Thyroid gland (tissue), 4 donors: ENCODE results near the gene PBXIP1. TPM values are rescaled to one million over a fixed set of nuclear protein-coding genes. Genes with fewer than 3 reads are reported as not detected.

Experiments used
- DNase-seq, 2 donors: peaks; one replicate each; pipeline ENCODE4 v3.0.0-alpha.2; 2019
- H3K27ac ChIP-seq, 3 donors: fragments of 200-600 bp; sonication (generic); 1 replicate in 2 of 3; 2 replicates in 1 of 3; pipeline ENCODE4 v1.5.1; 2016 to 2019; ENCODE audit warnings: mild to moderate bottlenecking in 1 of 3, moderate library complexity in 1 of 3
- H3K27me3 ChIP-seq: fragments of 200-600 bp; sonication (generic); one replicate; pipeline ENCODE4 v1.5.1; 2019
- H3K36me3 ChIP-seq, 2 donors: fragments of 200-600 bp; sonication (generic); one replicate each; pipeline ENCODE4 v1.5.1; 2016 to 2019
- H3K4me1 ChIP-seq, 2 donors: fragments of 200-600 bp; sonication (generic); one replicate each; pipeline ENCODE4 v1.5.1; 2017 to 2019
- H3K4me3 ChIP-seq, 3 donors: fragments of 200-600 bp; sonication (generic); replicated peaks in 1 of 3; 1 replicate in 2 of 3; 2 replicates in 1 of 3; pipeline ENCODE4 v1.5.1; 2016; ENCODE audit warnings: mild to moderate bottlenecking in 1 of 3
- H3K9me3 ChIP-seq: fragments of 200-600 bp; sonication (generic); one replicate; pipeline ENCODE4 v1.5.1; 2017
- CTCF ChIP-seq, 6 experiments: fragments of 200-600 bp in 3 of 6; fragments of 450-650 bp in 3 of 6; sonication (generic) in 3 of 6; IDR thresholded peaks; one replicate each; pipeline ENCODE4 v1.5.1; 2016 to 2019; ENCODE audit warnings: antibody characterized with exemption in 6 of 6, mild to moderate bottlenecking in 2 of 6, inconsistent platforms in 1 of 6, moderate library complexity in 1 of 6
- POLR2A ChIP-seq, 2 donors: fragments of 450-650 bp; IDR thresholded peaks; one replicate each; pipeline ENCODE4 v1.6.1; 2017; ENCODE audit warnings: antibody characterized with exemption in 2 of 2, mild to moderate bottlenecking in 2 of 2, moderate library complexity in 1 of 2
- WGBS, 2 donors: methylation state at CpG; one replicate each; pipeline ENCODE4 v1.1.5; 2017; 5-methylcytosine and 5-hydroxymethylcytosine counted together
- intact Hi-C: fragments of 100-400 bp; cut with DNase I; formaldehyde crosslinking; loops from one replicate; pipeline ENCODE4 v1.15.1; 2023
- total RNA-seq, 4 donors: library from RNA; depleted of rRNA; stranded (reverse); fragments of >200 nt; gene quantifications; one replicate each; pipeline ENCODE4 v1.2.3, GENCODE V29; 2016

The PBXIP1 gene
- total RNA-seq, 4 donors from 2014 or later: 139 to 205 (median 181) TPM

GRCh38 chr1:154969246-154969645, 13.3 kb upstream of the PBXIP1 start:
- Histone ChIP-seq H3K4me1 (peaks cover 37 to 51% of the 10 kb centered on the region in 2 donors), H3K36me3 (peaks cover 22 to 31% of the 10 kb centered on the region in 2 donors), H3K27ac (peak overlapping the region; percentile 46 to 98 (median 95)), H3K9me3 (no peaks in the 10 kb centered on the region), H3K4me3 (no peak overlapping the region), H3K27me3 (no peaks in the 10 kb centered on the region)
- no peak for TF ChIP-seq CTCF (IDR thresholded peaks at IDR 0.05)
- no peak for TF ChIP-seq POLR2A (IDR thresholded peaks at IDR 0.05)
- no peak for DNase-seq
- intact Hi-C loops: no loop called here
- 58 to 65% methylated on average over 5 of the region's 5 CpGs for WGBS, 2 donors

- 78 to 87% methylated on average over 3 of the region's 3 CpGs for WGBS, 2 donors
- Histone ChIP-seq H3K4me3 (no peak overlapping the region), H3K27ac (peak overlapping the region in 2 of 3 donors; percentile 95 to 98), H3K27me3 (no peaks in the 10 kb centered on the region), H3K36me3 (peaks cover 23 to 31% of the 10 kb centered on the region in 2 donors), H3K9me3 (no peaks in the 10 kb centered on the region), H3K4me1 (peaks cover 37 to 51% of the 10 kb centered on the region in 2 donors)
- TF ChIP-seq CTCF (IDR thresholded peaks at IDR 0.05) (no peak), POLR2A (IDR thresholded peaks at IDR 0.05) (no peak)
- intact Hi-C loops: no loop called here
- DNase-seq: no peak
These were observed 12.8 kb upstream of the PBXIP1 start for GRCh38 chr1:154968731-154969130.

- intact Hi-C loops: no loop called here
- H3K4me3 ChIP-seq: no peak overlapping the region
- DNase-seq: no peak
- no peaks in the 10 kb centered on the region for H3K9me3 ChIP-seq
- peaks cover 26 to 31% of the 10 kb centered on the region in 2 donors for H3K36me3 ChIP-seq
- H3K4me1 ChIP-seq: peaks cover 36 to 54% of the 10 kb centered on the region in 2 donors
- WGBS, 2 donors: 77 to 89% methylated on average over 4 to 5 of the region's 5 CpGs
- TF ChIP-seq CTCF (IDR thresholded peaks at IDR 0.05) (no peak), POLR2A (IDR thresholded peaks at IDR 0.05) (no peak)
- H3K27ac ChIP-seq: peak overlapping the region in 2 of 3 donors; percentile 36 to 95
- H3K27me3 ChIP-seq: no peaks in the 10 kb centered on the region
These were observed 11.5 kb upstream of the PBXIP1 start for GRCh38 chr1:154967331-154967950.

GRCh38 chr1:154966111-154966510, 10.2 kb upstream of the PBXIP1 start:
- Histone ChIP-seq H3K36me3 (peaks cover 26 to 31% of the 10 kb centered on the region in 2 donors), H3K27ac (peak overlapping the region in 1 of 3 donors; percentile 19), H3K4me3 (no peak overlapping the region), H3K27me3 (no peaks in the 10 kb centered on the region), H3K4me1 (peaks cover 27 to 43% of the 10 kb centered on the region in 2 donors), H3K9me3 (no peaks in the 10 kb centered on the region)
- TF ChIP-seq POLR2A (IDR thresholded peaks at IDR 0.05) (no peak), CTCF (IDR thresholded peaks at IDR 0.05) (no peak)
- 92 to 93% methylated on average over 3 to 5 of the region's 7 CpGs for WGBS, 2 donors
- intact Hi-C loops: no loop called here
- no peak for DNase-seq

- Histone ChIP-seq H3K36me3 (peaks cover 30 to 31% of the 10 kb centered on the region in 2 donors), H3K4me1 (peaks cover 19 to 34% of the 10 kb centered on the region in 2 donors)
- intact Hi-C loops: loop anchor here (5.0 kb wide), 1 partner anchor 33 kb away; no protein-coding TSS in a partner anchor
These were observed 8.5 kb upstream of the PBXIP1 start for GRCh38 chr1:154964359-154964758.

More at GRCh38 chr1:154964359-154964758, 8.5 kb upstream of the PBXIP1 start:
- TF ChIP-seq POLR2A (IDR thresholded peaks at IDR 0.05): no peak
- no peak for TF ChIP-seq CTCF (IDR thresholded peaks at IDR 0.05)
- DNase-seq: no peak
- Histone ChIP-seq H3K4me3 (no peak overlapping the region), H3K27ac (no peak overlapping the region), H3K27me3 (no peaks in the 10 kb centered on the region), H3K9me3 (no peaks in the 10 kb centered on the region)
- WGBS, 2 donors: 94 to 97% methylated on average over 6 of the region's 6 CpGs
